HG03457 (cell line): Measurements from ENCODE around the gene ISOC1.

Source experiments
- ATAC-seq: cut with Tn5 transposase; IDR thresholded peaks from one replicate; pipeline ENCODE4 v1.9.1; 2021; ENCODE audit warnings: moderate number of reproducible peaks; ENCODE audit not compliant: unreplicated experiment

ISOC1 gene

DNA sequence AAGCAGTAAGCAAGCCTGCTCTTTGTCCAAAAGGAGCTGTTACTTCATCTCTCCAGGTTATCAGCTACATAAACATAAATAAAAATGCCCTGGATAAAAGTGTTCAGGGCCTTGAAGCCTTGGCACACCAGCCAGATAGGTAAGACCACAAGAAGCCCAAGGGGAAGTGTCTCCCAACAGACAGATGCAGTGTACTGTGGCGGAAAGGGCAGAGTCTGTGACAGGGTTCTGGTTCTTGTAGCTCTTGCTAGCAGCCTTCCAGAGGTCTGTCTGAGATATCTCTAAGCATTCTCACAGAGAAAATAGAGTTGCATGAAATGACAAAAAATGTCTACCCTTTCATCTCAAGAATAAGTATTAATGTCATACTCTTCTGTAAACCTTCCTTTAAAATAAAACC is 30.1 kb downstream of the ISOC1 start:
- ATAC-seq = no peak

DNA sequence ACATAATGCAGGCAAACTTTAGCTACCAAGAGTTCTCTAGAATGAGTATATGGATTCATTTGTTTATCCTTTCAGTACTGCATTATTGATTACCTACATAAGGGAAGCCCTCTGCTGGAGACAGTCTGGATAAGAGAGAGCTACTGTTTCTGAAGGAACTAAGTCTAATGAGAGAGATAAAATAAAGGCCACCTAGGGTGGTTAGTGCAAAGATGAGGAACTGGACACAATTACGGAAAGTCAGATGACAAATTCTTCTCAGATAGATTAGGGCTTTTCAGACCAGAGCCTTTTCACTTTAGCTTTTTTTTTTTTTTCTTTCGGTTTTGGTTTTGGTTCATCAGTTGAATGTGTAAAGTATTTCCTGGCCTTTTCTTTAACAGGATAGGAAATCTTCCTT is 31.3 kb downstream of the ISOC1 start:
- peak; percentile 69 for ATAC-seq

DNA sequence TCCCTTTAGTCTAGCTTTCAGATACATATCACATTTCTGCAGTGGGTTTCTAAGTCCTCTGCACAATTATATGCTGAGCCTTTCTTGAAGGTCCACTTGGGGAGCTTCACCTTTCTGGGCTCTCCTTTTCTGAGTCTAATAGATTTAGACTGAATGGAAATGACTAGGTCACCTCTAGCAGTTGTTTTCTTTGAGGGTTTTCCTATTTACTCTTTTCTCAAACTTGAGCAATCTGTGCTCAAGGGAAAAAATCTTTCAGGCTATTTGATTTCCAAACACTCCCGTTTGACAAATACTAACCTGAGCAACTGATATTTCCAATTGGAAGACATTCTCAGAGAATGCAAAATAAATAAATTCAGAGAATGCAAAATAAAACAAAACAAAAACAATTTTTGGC is 39.0 kb downstream of the ISOC1 start:
- no peak for ATAC-seq

DNA sequence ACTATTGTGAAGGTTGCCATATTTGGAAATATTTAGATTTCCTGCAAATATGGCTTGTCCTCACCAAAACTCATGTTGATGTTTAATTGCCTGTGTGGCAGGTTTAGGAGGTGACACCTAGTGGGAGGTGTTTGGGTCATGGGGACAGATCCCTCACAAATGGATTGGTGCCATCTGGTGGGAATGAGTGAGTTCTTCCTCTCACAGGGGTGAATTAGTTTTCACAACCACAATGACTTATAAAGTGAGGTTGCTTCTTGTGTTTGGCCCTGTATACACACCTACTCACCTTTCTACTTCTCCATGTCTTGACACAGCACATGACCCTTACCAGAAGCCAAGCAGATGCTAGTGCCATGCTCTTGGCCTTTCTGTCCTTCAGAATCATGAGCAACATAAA is 41.1 kb downstream of the ISOC1 start:
- no peak for ATAC-seq

DNA sequence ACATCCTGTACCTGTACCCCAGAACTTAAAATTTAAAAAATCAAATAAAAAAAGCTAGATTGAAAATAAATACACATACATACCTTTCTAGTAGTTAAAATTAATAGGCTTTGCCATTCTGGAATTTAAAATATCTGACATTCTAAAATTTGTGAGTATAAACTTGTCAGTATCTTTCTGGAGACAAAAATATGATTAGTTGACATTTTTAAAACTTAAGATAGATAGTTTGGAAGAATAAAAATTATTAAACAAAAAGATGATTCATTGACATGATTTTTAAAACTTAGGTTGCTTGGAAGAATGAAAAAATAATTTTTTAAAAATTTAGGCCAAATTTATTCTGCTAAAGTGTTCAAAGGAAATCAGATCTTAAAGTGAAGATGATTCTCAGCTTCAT is 43.1 kb downstream of the ISOC1 start:
- no peak for ATAC-seq

DNA sequence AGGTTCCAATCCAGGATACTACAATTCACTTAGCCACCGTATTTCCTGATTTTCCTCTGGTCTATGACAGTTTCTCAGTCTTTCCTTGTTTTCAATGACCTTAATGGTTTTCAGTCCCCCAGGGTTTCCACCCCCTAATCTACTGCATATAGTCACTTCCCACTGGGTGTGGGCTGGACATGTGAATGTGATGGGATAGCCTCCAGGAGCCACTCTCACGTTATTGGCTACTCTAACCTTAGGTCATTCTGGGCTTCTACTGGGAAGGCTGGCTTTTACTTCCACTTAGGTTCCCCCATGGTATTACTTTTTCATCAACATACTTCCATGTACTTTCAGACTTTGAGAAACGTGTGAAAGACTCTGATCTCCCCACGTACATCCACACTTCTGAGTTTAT is 46.5 kb downstream of the ISOC1 start:
- ATAC-seq = no peak

DNA sequence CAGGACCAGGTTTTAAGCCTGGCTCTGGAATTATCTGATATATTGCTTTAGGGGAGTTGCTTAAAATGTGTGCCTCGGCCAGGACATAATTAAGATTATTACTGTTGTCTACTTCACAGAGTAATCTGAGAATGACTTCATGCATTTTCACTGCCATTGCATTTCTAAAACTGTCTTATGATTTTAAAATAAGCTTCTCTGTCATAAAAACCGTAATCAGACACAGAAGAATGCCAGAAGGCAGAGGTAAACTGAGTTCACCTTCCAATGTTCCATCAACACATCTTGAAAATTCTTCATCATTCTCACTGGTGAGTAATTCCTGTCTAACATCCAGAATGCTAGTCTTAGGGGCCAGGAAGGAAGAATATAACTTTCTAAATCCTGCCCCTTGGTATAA is 47.1 kb downstream of the ISOC1 start:
- ATAC-seq = no peak

DNA sequence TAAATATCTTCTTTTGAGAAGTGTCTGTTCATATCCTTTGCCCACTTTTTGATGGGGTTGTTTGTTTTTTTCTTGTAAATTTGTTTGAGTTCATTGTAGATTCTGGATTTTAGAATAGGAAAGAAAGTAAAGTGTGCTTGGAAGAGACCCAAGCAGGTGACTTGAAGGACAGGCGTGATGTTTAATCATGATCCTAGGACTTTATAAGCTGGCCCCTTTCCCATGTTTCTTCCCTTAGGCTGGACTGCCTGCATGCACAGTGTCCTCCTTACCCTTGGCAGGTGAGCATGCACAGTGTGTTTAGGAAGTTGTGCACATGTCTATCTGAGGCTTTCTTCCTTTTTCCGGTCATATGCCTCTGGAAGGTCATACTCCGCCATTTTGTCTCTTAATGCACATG is 61.3 kb downstream of the ISOC1 start:
- ATAC-seq = no peak

DNA sequence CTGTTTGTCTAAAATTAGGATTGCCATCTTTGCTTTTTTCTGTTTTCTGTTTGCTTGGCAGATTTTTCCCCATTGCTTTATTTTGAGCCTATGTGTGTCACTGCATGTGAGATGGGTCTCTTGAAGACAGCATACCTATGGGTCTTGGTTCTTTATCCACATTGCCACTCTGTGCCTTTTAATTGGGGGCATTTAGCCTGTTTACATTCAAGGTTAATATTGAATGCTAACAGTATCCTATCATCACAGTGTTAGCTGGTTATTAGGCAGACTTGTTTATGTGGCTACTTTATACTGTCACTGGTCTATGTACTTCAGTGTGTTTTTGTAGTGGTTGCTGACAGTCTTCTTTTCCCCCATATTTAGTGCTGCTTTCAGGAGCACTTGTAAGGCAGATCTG is 67.3 kb downstream of the ISOC1 start:
- ATAC-seq = no peak
